HUES64 (cell line): ENCODE results near the gene MTERF4.

Experiments used
- H3K27ac ChIP-seq: 2 replicates; pipeline ENCODE4 v1.7.0; 2013; ENCODE audit warnings: low read depth, low read length, inconsistent platforms
- H3K27me3 ChIP-seq: 2 replicates; pipeline ENCODE4 v1.6.1; 2013; ENCODE audit warnings: mild to moderate bottlenecking, low read length; ENCODE audit not compliant: insufficient read depth
- H3K36me3 ChIP-seq: 2 replicates; pipeline ENCODE4 v1.6.1; 2013; ENCODE audit warnings: mild to moderate bottlenecking, low read length; ENCODE audit not compliant: insufficient read depth
- H3K4me1 ChIP-seq: 2 replicates; pipeline ENCODE4 v1.6.1; 2013; ENCODE audit warnings: mild to moderate bottlenecking, low read length, moderate library complexity; ENCODE audit not compliant: insufficient read depth
- H3K4me3 ChIP-seq: 2 replicates; pipeline ENCODE4 v1.5.1; 2013; ENCODE audit warnings: mild to moderate bottlenecking, low read length, moderate library complexity
- H3K9ac ChIP-seq: 2 replicates; pipeline ENCODE4 v1.6.1; 2013; ENCODE audit warnings: mild to moderate bottlenecking, low read depth, low read length
- H3K9me3 ChIP-seq: 2 replicates; pipeline ENCODE4 v1.6.1; 2013; ENCODE audit warnings: low read depth, low read length; ENCODE audit not compliant: insufficient read depth
- WGBS: fragments of 150-250, 120-280 bp; methylation state at CpG from one replicate; pipeline ENCODE4 v1.1.7; 2013; ENCODE audit warnings: missing lambda C conversion rate; 5-methylcytosine and 5-hydroxymethylcytosine counted together

MTERF4 gene

DNA sequence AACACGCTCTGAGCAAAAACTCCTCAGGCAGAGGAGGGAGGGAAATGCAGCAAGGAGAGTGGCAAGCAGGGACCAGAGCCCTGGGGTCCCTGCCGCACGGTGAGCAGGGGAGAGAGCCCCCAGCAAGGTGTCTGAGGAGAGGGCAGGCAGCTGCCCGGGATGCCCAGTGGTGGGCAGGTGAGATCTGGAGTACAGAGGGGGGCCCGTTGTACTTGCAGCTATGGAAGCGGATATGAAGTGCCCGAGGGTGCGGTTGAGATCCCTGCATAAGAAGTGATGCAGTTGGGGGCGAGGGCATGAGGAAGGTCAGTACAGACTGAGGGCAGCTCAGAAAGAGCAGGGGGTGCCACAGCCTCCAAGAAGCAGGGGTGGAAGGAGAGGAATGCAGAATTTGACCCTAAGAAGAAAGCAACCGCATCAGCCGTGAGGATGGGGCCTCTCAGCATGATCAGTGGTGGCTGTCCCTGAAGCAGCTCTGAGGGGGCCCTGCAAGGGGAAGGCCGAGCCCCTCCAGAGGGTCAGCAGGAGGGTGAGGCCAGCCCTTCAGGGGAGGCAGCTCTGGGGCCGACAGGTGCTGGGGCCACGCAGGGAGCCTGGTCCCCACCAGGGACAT lies 29.4 kb downstream of the MTERF4 start:
- H3K36me3 ChIP-seq: no peaks in the 10 kb centered on the region
- no peak overlapping the region for H3K4me3 ChIP-seq
- H3K9me3 ChIP-seq: no peaks in the 10 kb centered on the region
- no peaks in the 10 kb centered on the region for H3K27me3 ChIP-seq
- no peak overlapping the region for H3K9ac ChIP-seq
- no peaks in the 10 kb centered on the region for H3K4me1 ChIP-seq
- H3K27ac ChIP-seq: no peak overlapping the region
- WGBS: 89% methylated on average over 14 of the region's 14 CpGs

DNA sequence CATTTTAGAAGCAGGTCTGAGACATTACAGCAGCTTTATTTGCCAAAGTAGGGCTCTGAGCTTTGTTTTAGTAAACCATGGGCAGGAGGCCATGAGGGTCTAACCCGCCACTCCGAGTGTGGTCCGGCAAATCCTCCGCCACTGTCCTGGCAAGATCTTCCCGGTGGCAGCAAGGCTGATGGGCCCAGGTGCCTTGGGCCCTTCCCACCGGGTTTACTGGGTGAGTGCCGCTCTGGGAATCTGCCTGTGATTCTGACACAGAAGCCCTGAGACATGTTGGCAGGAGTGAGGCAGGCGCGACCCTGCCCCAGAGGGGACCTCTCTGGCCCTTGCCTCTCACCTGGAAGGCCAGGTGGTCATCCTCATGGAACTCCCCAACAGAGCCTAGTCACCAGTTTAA lies 29.9 kb downstream of the MTERF4 start:
- Histone ChIP-seq H3K4me1 (no peaks in the 10 kb centered on the region), H3K27me3 (no peaks in the 10 kb centered on the region), H3K4me3 (no peak overlapping the region), H3K9ac (no peak overlapping the region), H3K27ac (no peak overlapping the region), H3K9me3 (no peaks in the 10 kb centered on the region), H3K36me3 (no peaks in the 10 kb centered on the region)
- 80% methylated on average over 9 of the region's 9 CpGs for WGBS

DNA sequence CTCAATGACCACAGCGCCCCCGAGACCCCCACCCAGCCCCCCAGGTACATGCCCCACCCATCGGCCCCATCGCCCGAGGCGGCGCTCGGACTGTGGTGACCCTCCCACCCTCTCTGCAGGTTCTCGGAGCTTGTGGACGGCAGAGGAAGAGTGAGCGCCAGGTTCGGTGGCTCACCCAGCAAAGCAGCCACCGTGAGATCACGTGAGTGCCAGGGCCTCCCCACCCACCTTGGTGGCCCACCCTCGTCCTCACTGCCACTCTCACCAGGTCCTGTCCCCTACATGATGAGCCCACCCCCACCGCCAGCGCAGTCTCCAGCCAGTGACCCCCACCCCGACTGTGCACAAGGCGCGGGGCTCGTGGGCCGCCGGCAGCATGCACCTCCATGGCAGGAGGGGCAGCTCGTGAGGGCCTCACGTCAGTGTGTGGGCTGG lies 30.4 kb downstream of the MTERF4 start:
- no peak overlapping the region for H3K4me3 ChIP-seq
- no peak overlapping the region for H3K9ac ChIP-seq
- H3K4me1 ChIP-seq: no peaks in the 10 kb centered on the region
- no peaks in the 10 kb centered on the region for H3K9me3 ChIP-seq
- no peak overlapping the region for H3K27ac ChIP-seq
- H3K27me3 ChIP-seq: no peaks in the 10 kb centered on the region
- 95% methylated on average over 25 of the region's 25 CpGs for WGBS
- H3K36me3 ChIP-seq: no peaks in the 10 kb centered on the region

DNA sequence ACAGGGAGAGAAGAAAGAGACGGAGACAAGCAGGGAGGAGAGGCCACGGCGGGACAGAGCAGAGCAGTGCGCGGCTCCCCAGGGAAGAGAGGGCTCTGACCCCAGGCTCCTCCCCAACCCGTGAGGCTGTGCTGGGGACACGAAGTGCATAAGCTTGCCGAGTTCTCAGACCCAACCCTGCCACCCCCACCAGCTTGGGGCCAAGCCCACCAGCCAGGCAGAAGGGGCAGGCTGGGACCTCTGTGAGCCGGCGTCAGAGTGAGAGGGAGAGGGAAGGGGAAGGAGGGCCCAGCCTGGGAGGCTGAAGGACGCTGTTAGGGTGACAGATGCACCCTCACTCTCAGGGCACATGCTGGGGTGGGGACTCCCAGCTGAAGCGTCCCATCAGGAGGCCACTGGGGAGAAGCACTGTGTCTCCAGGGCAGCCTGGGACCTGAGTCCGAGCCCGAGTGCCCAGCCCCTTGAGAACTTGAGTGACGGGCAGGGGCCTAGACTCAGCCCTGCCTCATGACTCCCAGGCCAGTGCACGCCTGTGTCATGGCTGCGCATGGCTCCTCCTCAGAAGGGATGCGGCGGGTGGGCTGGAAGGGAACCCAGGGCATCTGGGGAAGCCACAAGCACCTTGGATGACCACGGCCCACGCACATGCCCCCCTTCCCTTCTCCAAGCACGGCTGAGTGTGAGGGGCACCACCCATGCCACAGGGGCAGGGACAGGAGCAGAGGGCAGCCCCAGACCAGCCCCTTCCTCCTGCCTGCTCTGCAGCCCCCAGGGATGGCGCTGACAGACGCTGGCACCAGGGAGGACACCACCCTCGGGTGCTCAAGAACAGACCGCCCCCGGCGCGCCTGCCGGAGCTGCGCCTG lies 31.0 kb downstream of the MTERF4 start:
- 92% methylated on average over 31 of the region's 31 CpGs for WGBS
- Histone ChIP-seq H3K36me3 (no peaks in the 10 kb centered on the region), H3K4me3 (no peak overlapping the region)

DNA sequence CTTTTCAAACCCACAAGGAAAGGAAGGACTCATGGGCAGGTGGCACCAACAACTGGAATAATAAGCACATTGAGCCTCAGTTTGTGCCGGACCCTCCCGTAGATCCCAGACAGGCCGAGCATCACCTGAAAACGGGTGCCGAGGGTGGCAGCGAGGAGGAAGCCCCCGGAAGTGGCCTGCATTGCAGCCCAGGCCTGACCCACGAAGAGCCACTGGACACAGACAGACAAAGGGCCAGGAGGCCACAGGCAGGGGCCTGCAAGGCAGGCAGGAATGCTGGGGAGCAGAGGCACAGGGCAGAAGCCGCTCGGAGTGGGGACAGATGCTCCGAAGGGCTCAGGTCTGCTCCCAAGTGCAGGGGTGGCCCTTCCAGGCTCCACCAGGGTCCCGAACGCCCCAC lies 31.7 kb downstream of the MTERF4 start:
- Histone ChIP-seq H3K27ac (no peak overlapping the region), H3K36me3 (no peaks in the 10 kb centered on the region), H3K4me1 (no peaks in the 10 kb centered on the region), H3K27me3 (no peaks in the 10 kb centered on the region), H3K9me3 (no peaks in the 10 kb centered on the region), H3K9ac (no peak overlapping the region), H3K4me3 (no peak overlapping the region)
- WGBS: 94% methylated on average over 13 of the region's 13 CpGs

More for the DNA sequence above, 31.0 kb downstream of the MTERF4 start:
- H3K9ac ChIP-seq: no peak overlapping the region
- H3K27ac ChIP-seq: no peak overlapping the region
- H3K9me3 ChIP-seq: no peaks in the 10 kb centered on the region
- H3K4me1 ChIP-seq: no peaks in the 10 kb centered on the region
- no peaks in the 10 kb centered on the region for H3K27me3 ChIP-seq

DNA sequence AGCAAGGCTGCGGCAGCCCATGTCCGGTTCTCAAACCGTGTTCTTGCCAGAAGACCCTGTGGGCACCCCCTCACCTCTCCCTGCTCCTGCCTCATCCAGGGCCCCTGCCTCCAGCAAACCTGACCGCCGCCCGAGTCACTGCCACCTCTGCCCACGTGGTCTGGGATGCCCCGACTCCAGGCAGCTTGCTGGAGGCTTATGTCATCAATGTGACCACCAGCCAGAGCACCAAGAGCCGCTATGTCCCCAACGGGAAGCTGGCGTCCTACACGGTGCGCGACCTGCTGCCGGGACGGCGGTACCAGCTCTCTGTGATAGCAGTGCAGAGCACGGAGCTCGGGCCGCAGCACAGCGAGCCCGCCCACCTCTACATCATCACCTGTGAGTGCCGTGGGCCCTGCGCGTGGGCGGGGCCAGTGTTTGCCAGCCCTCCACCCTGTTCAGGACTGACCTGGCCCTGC lies 32.2 kb downstream of the MTERF4 start:
- Histone ChIP-seq H3K27me3 (no peaks in the 10 kb centered on the region), H3K9me3 (no peaks in the 10 kb centered on the region), H3K9ac (no peak overlapping the region), H3K4me1 (no peaks in the 10 kb centered on the region), H3K27ac (no peak overlapping the region), H3K4me3 (no peak overlapping the region), H3K36me3 (no peaks in the 10 kb centered on the region)
- 88% methylated on average over 26 of the region's 26 CpGs for WGBS

DNA sequence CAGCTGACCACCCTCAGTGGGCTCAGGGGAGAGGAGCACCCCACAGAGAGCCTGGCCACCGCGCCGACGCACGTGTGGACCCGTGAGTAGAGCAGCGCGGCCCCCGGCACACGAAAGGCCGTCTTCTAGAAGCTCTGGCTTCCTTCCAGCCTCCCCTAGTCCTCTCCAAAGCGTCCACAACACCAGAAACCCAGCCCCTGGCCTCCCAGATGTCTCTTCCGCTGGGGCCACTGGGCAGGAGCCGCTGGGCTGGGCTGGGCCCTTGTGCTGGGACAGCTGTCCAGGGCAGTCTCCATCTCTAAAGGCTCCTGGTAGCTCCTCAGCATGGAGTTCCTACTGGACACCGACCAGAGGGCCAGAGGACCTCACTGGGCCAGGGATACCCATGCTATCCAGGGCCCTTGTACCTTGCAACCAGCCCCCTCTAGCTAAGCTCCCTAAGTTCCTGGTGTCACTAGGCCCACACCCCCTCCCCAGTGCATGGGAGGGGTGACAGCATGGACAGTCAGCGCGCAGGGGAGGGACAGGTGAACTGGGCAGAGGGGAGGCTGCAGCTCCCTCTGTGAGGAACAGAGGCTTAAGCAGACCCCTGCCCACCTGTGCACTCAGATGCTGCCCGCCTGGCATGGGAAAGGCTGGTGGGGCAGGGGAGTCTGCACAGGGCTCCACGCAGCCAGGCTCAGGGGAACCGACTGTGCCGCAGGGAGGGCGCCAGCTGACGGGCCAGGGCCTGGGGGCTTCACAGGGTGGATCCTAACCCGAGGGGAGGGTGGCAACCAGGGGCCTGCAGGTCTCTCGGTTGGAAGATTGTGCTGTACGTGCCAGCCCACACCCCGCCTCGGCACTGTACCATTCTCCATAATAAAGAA lies 32.9 kb downstream of the MTERF4 start:
- H3K4me1 ChIP-seq: no peaks in the 10 kb centered on the region
- no peak overlapping the region for H3K9ac ChIP-seq
- H3K27ac ChIP-seq: no peak overlapping the region
- H3K4me3 ChIP-seq: no peak overlapping the region
- H3K27me3 ChIP-seq: no peaks in the 10 kb centered on the region
- H3K36me3 ChIP-seq: no peaks in the 10 kb centered on the region
- WGBS: 89% methylated on average over 28 of the region's 28 CpGs
- no peaks in the 10 kb centered on the region for H3K9me3 ChIP-seq

DNA sequence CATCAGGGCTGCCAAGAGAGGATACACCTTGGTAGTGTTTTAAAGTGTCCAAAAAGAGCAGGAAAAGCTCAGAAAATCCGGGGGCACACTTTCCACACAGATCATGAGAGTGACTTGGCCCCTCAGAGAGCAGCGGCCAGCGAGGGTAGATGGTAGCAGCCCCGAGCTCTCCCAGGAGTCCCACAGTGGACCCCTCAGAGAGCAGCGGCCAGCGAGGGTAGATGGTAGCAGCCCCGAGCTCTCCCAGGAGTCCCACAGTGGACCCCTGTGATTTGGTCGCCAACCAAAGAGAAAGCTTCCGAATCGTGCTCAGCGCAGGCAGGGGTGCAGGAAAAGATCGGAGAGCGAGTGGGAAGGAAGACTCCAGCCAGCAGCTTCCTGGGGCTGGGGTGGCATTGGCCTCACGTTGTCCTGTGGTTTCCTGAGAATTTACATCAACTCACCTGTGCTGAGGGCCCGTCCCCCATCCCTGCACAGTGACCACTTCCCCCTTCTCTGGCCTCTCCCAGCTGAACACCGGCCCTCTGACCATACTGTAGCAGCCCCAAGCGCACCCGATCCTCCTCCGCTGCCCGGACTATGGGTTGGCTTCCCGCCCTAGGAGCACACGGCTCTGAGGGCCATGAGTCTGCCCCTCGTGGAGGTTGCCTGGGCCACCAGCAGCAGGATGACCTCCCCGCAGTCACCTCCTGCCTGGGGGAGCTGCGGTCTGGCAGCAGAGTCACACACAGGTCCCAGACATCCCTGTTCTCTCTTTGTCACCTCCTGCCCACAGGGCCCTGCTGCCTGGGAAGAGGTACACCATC lies 33.7 kb downstream of the MTERF4 start:
- Histone ChIP-seq H3K27me3 (no peaks in the 10 kb centered on the region), H3K4me3 (no peak overlapping the region), H3K4me1 (no peaks in the 10 kb centered on the region), H3K27ac (no peak overlapping the region), H3K36me3 (no peaks in the 10 kb centered on the region), H3K9ac (no peak overlapping the region), H3K9me3 (no peaks in the 10 kb centered on the region)
- WGBS: 90% methylated on average over 25 of the region's 25 CpGs

DNA sequence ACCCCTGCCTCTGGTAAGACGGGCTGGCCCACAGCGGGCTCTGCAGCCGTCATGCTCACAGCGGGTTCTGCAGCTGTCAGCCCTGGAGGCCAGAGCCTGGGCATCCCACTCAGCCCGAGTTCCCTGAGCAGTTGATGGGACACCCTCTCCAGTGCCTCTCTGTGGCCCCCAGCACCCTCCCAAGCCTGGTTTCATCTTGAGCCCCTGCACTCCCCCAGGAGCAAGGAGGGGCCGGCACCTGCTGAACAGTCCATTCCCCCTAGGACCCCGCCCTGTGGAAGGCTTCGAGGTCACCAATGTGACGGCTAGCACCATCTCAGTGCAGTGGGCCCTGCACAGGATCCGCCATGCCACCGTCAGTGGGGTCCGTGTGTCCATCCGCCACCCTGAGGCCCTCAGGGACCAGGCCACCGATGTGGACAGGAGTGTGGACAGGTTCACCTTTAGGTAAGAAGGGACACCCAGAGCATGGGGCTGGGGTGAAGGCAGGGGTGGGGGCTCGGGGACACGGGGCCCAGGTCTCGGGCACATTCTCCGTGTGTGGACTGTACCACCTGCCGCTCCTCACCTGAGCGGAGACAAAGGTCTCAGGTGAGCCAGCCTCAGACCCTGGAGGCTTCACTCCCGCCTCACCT lies 34.5 kb downstream of the MTERF4 start:
- Histone ChIP-seq H3K4me3 (no peak overlapping the region), H3K9me3 (no peaks in the 10 kb centered on the region), H3K4me1 (no peaks in the 10 kb centered on the region), H3K27me3 (no peaks in the 10 kb centered on the region), H3K27ac (no peak overlapping the region), H3K9ac (no peak overlapping the region), H3K36me3 (no peaks in the 10 kb centered on the region)
- WGBS: 92% methylated on average over 21 of the region's 21 CpGs

DNA sequence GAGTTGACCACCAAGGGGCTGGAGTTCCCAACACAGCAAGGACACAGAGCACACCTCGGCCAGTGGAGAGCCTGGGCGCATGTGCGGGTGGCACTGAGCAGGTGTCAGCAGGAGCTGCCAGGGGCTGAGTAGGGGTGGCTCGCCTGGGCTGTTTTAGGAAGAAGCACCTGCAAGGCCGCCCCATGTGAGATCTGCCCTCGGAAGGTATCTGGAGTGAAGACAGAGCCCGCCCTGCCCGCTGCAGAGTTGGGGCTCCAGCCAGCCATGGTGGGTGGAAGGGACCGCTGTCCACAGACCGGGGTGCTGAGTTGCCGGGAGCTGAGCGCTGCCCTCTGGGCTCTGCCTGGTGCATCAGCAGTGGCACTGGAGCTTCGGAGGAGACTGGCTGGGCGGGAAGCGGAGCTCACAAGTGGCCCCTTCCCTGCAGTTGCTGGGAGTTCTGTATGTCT lies 35.2 kb downstream of the MTERF4 start:
- H3K4me1 ChIP-seq: no peaks in the 10 kb centered on the region
- no peak overlapping the region for H3K27ac ChIP-seq
- WGBS: 69% methylated on average over 15 of the region's 15 CpGs
- H3K9ac ChIP-seq: no peak overlapping the region
- no peaks in the 10 kb centered on the region for H3K9me3 ChIP-seq
- no peak overlapping the region for H3K4me3 ChIP-seq
- H3K36me3 ChIP-seq: no peaks in the 10 kb centered on the region
- no peaks in the 10 kb centered on the region for H3K27me3 ChIP-seq
